ENCODE measurements around the gene STXBP6.
"Not testable (repeated sequence)": the region's sequence is repeated elsewhere in the genome, so short reads cannot be mapped to it uniquely, and the experiment has no call there.

The STXBP6 gene

GRCh38 chr14:24785698-24786097 lies 264.2 kb downstream of the STXBP6 start:
- no peak for DNase-seq

- DNase-seq: no peak
Measured at GRCh38 chr14:24784981-24785380, 265.0 kb downstream of the STXBP6 start.

- no peak for DNase-seq
Measured at GRCh38 chr14:24783791-24784190, 266.2 kb downstream of the STXBP6 start.

- no peak for DNase-seq
Measured at GRCh38 chr14:24780281-24780680, 269.7 kb downstream of the STXBP6 start.

- no peak for DNase-seq
Measured at GRCh38 chr14:24777678-24778077, 272.3 kb downstream of the STXBP6 start.

GRCh38 chr14:24775950-24776349 lies 274.0 kb downstream of the STXBP6 start:
- DNase-seq: no peak

- DNase-seq: no peak
Measured at GRCh38 chr14:24774187-24774915, 275.6 kb downstream of the STXBP6 start.

- DNase-seq: not testable (repeated sequence)
Measured at GRCh38 chr14:24773564-24773963, 276.4 kb downstream of the STXBP6 start.

- DNase-seq: no peak
Measured at GRCh38 chr14:24766434-24766833, 283.5 kb downstream of the STXBP6 start.

- no peak for DNase-seq
Measured at GRCh38 chr14:24761141-24761540, 288.8 kb downstream of the STXBP6 start.

All from CD4-positive, alpha-beta T cell treated with Interleukin-17A for 1 hour (primary cell).